ENCODE data around the gene SPATA6.

GRCh38 chr1:48266576-48266975, 205.4 kb downstream of the SPATA6 start:
- TF ChIP-seq SP1 (IDR thresholded peaks at IDR 0.05) (no peak), BHLHE40 (IDR thresholded peaks at IDR 0.05; ENCODE audit: borderline replicate concordance) (no peak), CTBP1 (IDR thresholded peaks at IDR 0.05; ENCODE audit: borderline replicate concordance) (no peak), PKNOX1 (IDR thresholded peaks at IDR 0.05) (no peak), FOXK2 (IDR thresholded peaks at IDR 0.05) (no peak), ARNT (IDR thresholded peaks at IDR 0.05) (no peak), TARDBP (IDR thresholded peaks at IDR 0.05) (no peak), HDGF (IDR thresholded peaks at IDR 0.05; ENCODE audit: borderline replicate concordance) (no peak), ELF4 (IDR thresholded peaks at IDR 0.05) (no peak), SUZ12 (IDR thresholded peaks at IDR 0.05) (no peak)

All from HEK293T (cell line).